Dermis blood vessel endothelial cell (primary cell): Measurements from ENCODE around the gene FMNL1. TPM values are rescaled to one million over a fixed set of nuclear protein-coding genes. Genes with fewer than 3 reads are reported as not detected.
"Not testable (repeated sequence)": the region's sequence is repeated elsewhere in the genome, so short reads cannot be mapped to it uniquely, and the experiment has no call there.

ENCODE experiments used
- DNase-seq: peaks from one replicate; pipeline ENCODE4 v3.0.0; 2010
- total RNA-seq: library from RNA; depleted of rRNA; stranded (reverse); fragments of >200 nt; gene quantifications from 2 replicates; pipeline ENCODE4 v1.2.3, GENCODE V29; 2014

FMNL1 gene
- 1.0 and 4.0 TPM in 2 replicates for total RNA-seq

- DNase-seq: no peak
These were observed at the start of gene FMNL1 for GRCh38 chr17:45221081-45222013. TSS of gene FMNL1 (plus strand) at chr17:45221885. CDS start at chr17:45222125, 240 bp downstream.

GRCh38 chr17:45172232-45172540 lies 49.5 kb upstream of the FMNL1 start:
- no peak for DNase-seq

- peak; percentile 33 for DNase-seq
These were observed 49.0 kb upstream of the FMNL1 start for GRCh38 chr17:45172541-45173286.

GRCh38 chr17:45175759-45176115 lies 45.9 kb upstream of the FMNL1 start:
- DNase-seq: no peak

- DNase-seq: no peak
These were observed 44.1 kb upstream of the FMNL1 start for GRCh38 chr17:45177563-45177962.

GRCh38 chr17:45184144-45184543 lies 37.5 kb upstream of the FMNL1 start:
- no peak for DNase-seq

GRCh38 chr17:45186801-45187354 lies 34.8 kb upstream of the FMNL1 start:
- no peak for DNase-seq

- DNase-seq: no peak
These were observed 32.7 kb upstream of the FMNL1 start for GRCh38 chr17:45189009-45189408.

GRCh38 chr17:45190503-45191255 lies 31.0 kb upstream of the FMNL1 start:
- DNase-seq: no peak

- DNase-seq: no peak
These were observed 26.3 kb upstream of the FMNL1 start for GRCh38 chr17:45195424-45195823.

- DNase-seq: no peak
These were observed 24.6 kb upstream of the FMNL1 start for GRCh38 chr17:45197108-45197507.

GRCh38 chr17:45197555-45198334 lies 23.9 kb upstream of the FMNL1 start:
- peak; percentile 93 for DNase-seq

GRCh38 chr17:45200701-45201100 lies 21.0 kb upstream of the FMNL1 start:
- DNase-seq: no peak

GRCh38 chr17:45201457-45201856 lies 20.2 kb upstream of the FMNL1 start:
- no peak for DNase-seq

- not testable (repeated sequence) for DNase-seq
These were observed 19.8 kb upstream of the FMNL1 start for GRCh38 chr17:45201880-45202279.

GRCh38 chr17:45218895-45219661 lies 2.6 kb upstream of the FMNL1 start:
- DNase-seq: peak; percentile 89

- DNase-seq: no peak
These were observed 1.6 kb upstream of the FMNL1 start for GRCh38 chr17:45220079-45220478.

GRCh38 chr17:45222014-45222288 lies 266 bp downstream of the FMNL1 start:
- no peak for DNase-seq

- DNase-seq: no peak
These were observed 757 bp downstream of the FMNL1 start for GRCh38 chr17:45222289-45222995.

GRCh38 chr17:45222996-45223538 lies 1.4 kb downstream of the FMNL1 start:
- DNase-seq: no peak
